Anterior cingulate cortex (tissue), 58 donors: Measurements from ENCODE around the gene CYP2A13.
"Not testable (repeated sequence)": the region's sequence is repeated elsewhere in the genome, so short reads cannot be mapped to it uniquely, and the experiment has no call there.

Experiments used
- DNase-seq, 58 donors: peaks; one replicate each; lab custom pipeline; 2025; lab: John Stamatoyannopoulos, UW

CYP2A13 gene

GRCh38 chr19:41088151-41088550 is at the start of gene CYP2A13:
TSS of gene CYP2A13 (plus strand) at chr19:41088451. CDS start at chr19:41088472, 21 bp downstream.
- no peak for DNase-seq

- no peak for DNase-seq
Measured at GRCh38 chr19:41039806-41040205, 48.4 kb upstream of the CYP2A13 start.

GRCh38 chr19:41045095-41045494 is 43.2 kb upstream of the CYP2A13 start:
- DNase-seq = not testable (repeated sequence)

- no peak for DNase-seq
Measured at GRCh38 chr19:41050426-41050825, 37.8 kb upstream of the CYP2A13 start.

- DNase-seq = not testable (repeated sequence)
Measured at GRCh38 chr19:41052162-41052561, 36.1 kb upstream of the CYP2A13 start.

- not testable (repeated sequence) for DNase-seq
Measured at GRCh38 chr19:41053331-41053730, 34.9 kb upstream of the CYP2A13 start.

GRCh38 chr19:41064974-41065569 is 23.2 kb upstream of the CYP2A13 start:
- DNase-seq = no peak

GRCh38 chr19:41076286-41076685 is 12.0 kb upstream of the CYP2A13 start:
- DNase-seq = no peak

GRCh38 chr19:41083516-41083915 is 4.7 kb upstream of the CYP2A13 start:
- no peak for DNase-seq

GRCh38 chr19:41085748-41086415 is 2.4 kb upstream of the CYP2A13 start:
- DNase-seq = no peak

- no peak for DNase-seq
Measured at GRCh38 chr19:41089959-41090358, 1.7 kb downstream of the CYP2A13 start.

- DNase-seq = no peak
Measured at GRCh38 chr19:41095703-41096102, 7.5 kb downstream of the CYP2A13 start.

- no peak for DNase-seq
Measured at GRCh38 chr19:41096353-41096752, 8.1 kb downstream of the CYP2A13 start.

- no peak for DNase-seq
Measured at GRCh38 chr19:41097302-41097701, 9.1 kb downstream of the CYP2A13 start.

- no peak for DNase-seq
Measured at GRCh38 chr19:41098762-41099161, 10.5 kb downstream of the CYP2A13 start.

GRCh38 chr19:41102210-41102609 is 14.0 kb downstream of the CYP2A13 start:
- DNase-seq = not testable (repeated sequence)

GRCh38 chr19:41106177-41106576 is 17.9 kb downstream of the CYP2A13 start:
- no peak for DNase-seq

GRCh38 chr19:41111296-41111695 is 23.0 kb downstream of the CYP2A13 start:
- DNase-seq = no peak

- DNase-seq = no peak
Measured at GRCh38 chr19:41111750-41112295, 23.6 kb downstream of the CYP2A13 start.

GRCh38 chr19:41112728-41113290 is 24.6 kb downstream of the CYP2A13 start:
- no peak for DNase-seq

- no peak for DNase-seq
Measured at GRCh38 chr19:41114132-41114531, 25.9 kb downstream of the CYP2A13 start, which contains the start of gene CYP2F1. TSS of gene CYP2F1 (plus strand) at chr19:41114432. CDS start at chr19:41116189, 1,757 bp downstream.

GRCh38 chr19:41116261-41116660 is 28.0 kb downstream of the CYP2A13 start:
- DNase-seq = no peak
